Testis (tissue), 2 donors: ENCODE measurements around the gene HMBS.

Experiments used
- POLR2A ChIP-seq: fragments of 450-650 bp; IDR thresholded peaks from one replicate; pipeline ENCODE4 v1.6.1; 2017; ENCODE audit warnings: antibody characterized with exemption, mild to moderate bottlenecking, moderate library complexity
- TF ChIP-seq, protein P1 (sequence below), 3 experiments: fragments of 450-650 bp in 2 of 3; fragments of 200-600 bp in 1 of 3; sonication (generic) in 1 of 3; IDR thresholded peaks; one replicate each; pipeline ENCODE4 v1.5.1; 2016 to 2019; ENCODE audit warnings: antibody characterized with exemption in 3 of 3, mild to moderate bottlenecking in 2 of 3, moderate library complexity in 1 of 3

DNA sequence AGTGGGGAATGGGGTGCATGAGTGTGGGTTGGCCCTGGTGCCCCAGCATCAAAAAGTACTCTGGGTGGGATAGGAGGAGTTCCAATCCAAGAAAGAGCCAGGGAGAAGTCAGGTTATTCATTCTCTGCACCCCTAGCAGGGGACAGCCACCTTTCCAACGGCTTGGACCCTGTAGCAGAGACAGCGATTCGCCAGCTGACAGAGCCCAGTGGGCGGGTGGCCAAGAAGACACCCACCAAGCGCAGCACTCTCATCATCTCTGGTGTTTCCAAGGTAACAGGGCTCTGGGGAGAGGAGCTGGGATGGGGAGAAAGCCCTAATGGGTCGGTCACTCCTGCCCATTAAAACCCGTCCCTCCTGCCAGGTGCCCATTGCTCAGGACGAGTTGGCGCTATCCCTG is 29.0 kb downstream of the HMBS start:
- TF ChIP-seq, protein P1, sequence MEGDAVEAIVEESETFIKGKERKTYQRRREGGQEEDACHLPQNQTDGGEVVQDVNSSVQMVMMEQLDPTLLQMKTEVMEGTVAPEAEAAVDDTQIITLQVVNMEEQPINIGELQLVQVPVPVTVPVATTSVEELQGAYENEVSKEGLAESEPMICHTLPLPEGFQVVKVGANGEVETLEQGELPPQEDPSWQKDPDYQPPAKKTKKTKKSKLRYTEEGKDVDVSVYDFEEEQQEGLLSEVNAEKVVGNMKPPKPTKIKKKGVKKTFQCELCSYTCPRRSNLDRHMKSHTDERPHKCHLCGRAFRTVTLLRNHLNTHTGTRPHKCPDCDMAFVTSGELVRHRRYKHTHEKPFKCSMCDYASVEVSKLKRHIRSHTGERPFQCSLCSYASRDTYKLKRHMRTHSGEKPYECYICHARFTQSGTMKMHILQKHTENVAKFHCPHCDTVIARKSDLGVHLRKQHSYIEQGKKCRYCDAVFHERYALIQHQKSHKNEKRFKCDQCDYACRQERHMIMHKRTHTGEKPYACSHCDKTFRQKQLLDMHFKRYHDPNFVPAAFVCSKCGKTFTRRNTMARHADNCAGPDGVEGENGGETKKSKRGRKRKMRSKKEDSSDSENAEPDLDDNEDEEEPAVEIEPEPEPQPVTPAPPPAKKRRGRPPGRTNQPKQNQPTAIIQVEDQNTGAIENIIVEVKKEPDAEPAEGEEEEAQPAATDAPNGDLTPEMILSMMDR (IDR thresholded peaks at IDR 0.05) = no peak
- TF ChIP-seq POLR2A = no peak
